Iris pigment epithelial cell (primary cell): ENCODE data around the gene FAXC.
"Not testable (repeated sequence)": the region's sequence is repeated elsewhere in the genome, so short reads cannot be mapped to it uniquely, and the experiment has no call there.

ENCODE experiments used
- DNase-seq: peaks from one replicate; pipeline ENCODE4 v3.0.0-alpha.2; 2011; ENCODE audit warnings: low read depth

FAXC gene

GRCh38 chr6:99285881-99286280, 63.6 kb downstream of the FAXC start:
- no peak for DNase-seq

- DNase-seq = peak; percentile 37
Measured at GRCh38 chr6:99282479-99283062, 66.9 kb downstream of the FAXC start.

- DNase-seq = peak; percentile 35
Measured at GRCh38 chr6:99276747-99277146, 72.7 kb downstream of the FAXC start.

- DNase-seq = no peak
Measured at GRCh38 chr6:99270826-99271225, 78.6 kb downstream of the FAXC start.

- DNase-seq = no peak
Measured at GRCh38 chr6:99270030-99270429, 79.4 kb downstream of the FAXC start.

GRCh38 chr6:99269207-99269606, 80.3 kb downstream of the FAXC start:
- DNase-seq = no peak

- DNase-seq = not testable (repeated sequence)
Measured at GRCh38 chr6:99266996-99267395, 82.5 kb downstream of the FAXC start.

GRCh38 chr6:99265447-99265846, 84.0 kb downstream of the FAXC start:
- DNase-seq = not testable (repeated sequence)

- DNase-seq = no peak
Measured at GRCh38 chr6:99254616-99255550, 94.6 kb downstream of the FAXC start.

- DNase-seq = no peak
Measured at GRCh38 chr6:99253271-99253670, 96.2 kb downstream of the FAXC start.

GRCh38 chr6:99252421-99252820, 97.1 kb downstream of the FAXC start:
- DNase-seq = no peak

- no peak for DNase-seq
Measured at GRCh38 chr6:99250476-99250875, 99.0 kb downstream of the FAXC start.

GRCh38 chr6:99246602-99247001, 102.9 kb downstream of the FAXC start:
- DNase-seq = no peak

GRCh38 chr6:99241905-99242534, 107.5 kb downstream of the FAXC start:
- peak; percentile 55 for DNase-seq

- DNase-seq = no peak
Measured at GRCh38 chr6:99236010-99236409, 113.5 kb downstream of the FAXC start.

- DNase-seq = no peak
Measured at GRCh38 chr6:99233219-99233618, 116.3 kb downstream of the FAXC start.

GRCh38 chr6:99232056-99232455, 117.4 kb downstream of the FAXC start:
- no peak for DNase-seq

- DNase-seq = no peak
Measured at GRCh38 chr6:99225172-99225571, 124.3 kb downstream of the FAXC start.
